ENCODE results near the gene HSPA9. TPM values are rescaled to one million over a fixed set of nuclear protein-coding genes. Genes with fewer than 3 reads are reported as not detected.
A peak's percentile ranks its signal among the peaks of the same experiment; 100 is the strongest.

HSPA9 gene
- total and polyA plus RNA-seq, 2 of the 13 experiments (the other 11 are each of a cell fraction or from before 2014, with no cell fraction given), result 165 to 478 TPM

GRCh38 chr5:138545919-138546562, 29.2 kb downstream of the HSPA9 start:
- no peaks in the 10 kb centered on the region; a peak in 1 of 5 replicates for H3K27me3 ChIP-seq (ENCODE audit: control insufficient read depth in 1 of 2, insufficient read depth in 2 of 2, low read length in 2 of 2)
- H3K9me3 ChIP-seq (ENCODE audit: low read length), result no peaks in the 10 kb centered on the region
- H3K27ac ChIP-seq (ENCODE audit: extremely low read length, insufficient read depth, low read length), result peak overlapping the region; percentile 4
- H3K4me2 ChIP-seq (ENCODE audit: low read depth, low read length), result peak overlapping the region; percentile 96
- FAIRE-seq (no peak), ATAC-seq (no peak), DNase-seq (ENCODE audit: low spot score) (no peak)
- H3K36me3 ChIP-seq (replicated peaks in 1 of 2; ENCODE audit: control insufficient read depth in 1 of 2, insufficient read depth in 2 of 2, low read length in 2 of 2), result no peaks in the 10 kb centered on the region
- BruUV-seq (replicated peaks), result no TSS peak
- CTCF ChIA-PET (ENCODE audit: low intra/inter-chr PET ratio, low total read pairs), result no interaction called here
- peak in 1 of 2 experiments; percentile 60; a peak in 1 of 4 replicates for TF ChIP-seq ATF4 (CRISPR knock-in tag; IDR thresholded peaks at IDR 0.05)
- TF ChIP-seq POLR2G (IDR thresholded peaks at IDR 0.05; ENCODE audit: low read depth, low read length), result 0 out of 2 replicates have a peak, but pooled peaks have one; percentile 1
- TF ChIP-seq PPARG (CRISPR knock-in tag; conservative IDR thresholded peaks at IDR 0.05), result no peak
- intact Hi-C loops (cut with micrococcal nuclease; ENCODE audit: unreplicated experiment) (loop anchor here (10.0 kb wide), 1 partner anchor 211 kb away; the partner anchor contains the start of genes CDC25C and FAM53C), in situ Hi-C loops (cut with HindIII; ENCODE audit: extremely low pct_ligation_motif_present, low pct_unique_long_range_greater_than_20kb) (no loop called here)
- POLR2A ChIA-PET, result interaction anchor here (1.4 to 4.1 kb wide), 2 partner anchors 9 to 81 kb away, joined by 4 to 33 read pairs; partner anchors contain the start of gene EGR1
- H3K4me1 ChIP-seq (ENCODE audit: insufficient read depth, low read length), result peaks cover 47% of the 10 kb centered on the region
- peak overlapping the region; percentile 27; the same call in 1 of the 2 replicates for H3K9ac ChIP-seq (ENCODE audit: insufficient read depth, low read depth, low read length)
- H4K20me1 ChIP-seq (ENCODE audit: insufficient read depth, low read length), result peaks cover 10% of the 10 kb centered on the region
- WGBS (ENCODE audit: low lambda C conversion rate), result 80% methylated on average over 6 of the region's 6 CpGs
- peaks cover 69% of the 10 kb centered on the region for H3K79me2 ChIP-seq (ENCODE audit: insufficient read depth, low read length)
- no peak overlapping the region; a peak in 1 of 6 replicates for H3K4me3 ChIP-seq (replicated peaks in 1 of 3; ENCODE audit: insufficient read depth in 1 of 3, low read depth in 2 of 3, low read length in 3 of 3)
- H2AFZ ChIP-seq (ENCODE audit: low read length), result no peak overlapping the region
